ENCODE measurements around the gene CYP4A22.
"Not testable (repeated sequence)": the region's sequence is repeated elsewhere in the genome, so short reads cannot be mapped to it uniquely, and the experiment has no call there.

Gene CYP4A22, protein sequence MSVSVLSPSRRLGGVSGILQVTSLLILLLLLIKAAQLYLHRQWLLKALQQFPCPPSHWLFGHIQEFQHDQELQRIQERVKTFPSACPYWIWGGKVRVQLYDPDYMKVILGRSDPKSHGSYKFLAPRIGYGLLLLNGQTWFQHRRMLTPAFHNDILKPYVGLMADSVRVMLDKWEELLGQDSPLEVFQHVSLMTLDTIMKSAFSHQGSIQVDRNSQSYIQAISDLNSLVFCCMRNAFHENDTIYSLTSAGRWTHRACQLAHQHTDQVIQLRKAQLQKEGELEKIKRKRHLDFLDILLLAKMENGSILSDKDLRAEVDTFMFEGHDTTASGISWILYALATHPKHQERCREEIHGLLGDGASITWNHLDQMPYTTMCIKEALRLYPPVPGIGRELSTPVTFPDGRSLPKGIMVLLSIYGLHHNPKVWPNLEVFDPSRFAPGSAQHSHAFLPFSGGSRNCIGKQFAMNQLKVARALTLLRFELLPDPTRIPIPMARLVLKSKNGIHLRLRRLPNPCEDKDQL

DNA sequence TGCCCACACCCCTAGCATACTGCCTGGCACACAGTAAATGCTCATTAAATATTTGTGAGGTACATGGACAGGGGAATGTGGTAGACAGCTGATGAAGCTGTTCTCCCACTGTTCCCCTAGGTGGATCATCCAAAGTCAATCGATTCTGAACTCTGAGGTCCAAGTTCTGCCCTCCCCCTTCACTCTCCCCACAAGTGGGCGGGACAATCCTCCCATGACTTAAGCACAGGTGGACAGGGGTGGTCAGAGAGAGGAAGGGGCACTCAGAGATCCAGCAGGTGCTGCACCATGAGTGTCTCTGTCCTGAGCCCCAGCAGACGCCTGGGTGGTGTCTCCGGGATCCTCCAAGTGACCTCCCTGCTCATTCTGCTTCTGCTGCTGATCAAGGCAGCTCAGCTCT, at the start of gene CYP4A22:
TSS of gene CYP4A22 (plus strand) at position 244 of the 400 bp plus-strand sequence. CDS start at position 289, 45 bp downstream.
- DNase-seq (ENCODE audit: low read depth in 3 of 3, low spot score in 1 of 3), result no peak

DNA sequence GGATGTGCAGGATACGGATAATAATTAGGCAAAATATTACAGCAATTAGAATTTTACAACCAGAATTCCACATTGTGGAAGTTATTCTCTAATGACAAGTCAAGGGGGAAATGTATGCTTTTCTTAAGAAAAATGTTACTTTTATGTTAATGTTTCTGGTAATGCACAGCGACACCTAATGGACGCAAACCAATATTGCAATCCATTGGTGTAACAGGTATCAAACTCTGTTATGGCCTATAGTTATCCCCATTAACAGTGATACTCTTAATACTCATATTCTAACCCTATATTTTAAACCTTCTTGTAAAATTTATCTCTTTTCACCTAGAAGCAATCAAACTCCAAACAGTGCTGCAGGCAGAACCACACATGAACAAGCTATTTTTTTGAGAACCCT, 47.9 kb upstream of the CYP4A22 start:
- not testable (repeated sequence) for DNase-seq (ENCODE audit: low read depth in 3 of 3, low spot score in 1 of 3)

DNA sequence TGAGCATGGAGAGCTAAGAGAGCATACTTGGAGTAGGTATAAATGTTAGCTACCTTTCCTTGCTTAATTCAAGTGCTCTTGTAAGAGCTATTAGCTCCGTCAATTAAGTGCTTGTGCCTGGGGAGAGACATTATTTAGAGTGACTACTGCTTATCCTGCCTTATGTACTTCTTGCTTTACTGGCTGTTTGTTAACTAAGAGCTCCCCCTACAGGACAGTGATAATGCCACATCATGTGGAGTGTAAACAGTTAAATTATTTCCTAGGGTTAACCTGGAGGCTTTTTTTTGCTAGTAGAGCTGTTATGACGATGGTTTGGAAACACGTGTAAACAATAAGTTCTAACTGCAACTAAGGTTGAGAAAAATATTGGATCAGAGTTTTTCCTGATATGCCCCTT, 45.8 kb upstream of the CYP4A22 start:
- DNase-seq (ENCODE audit: low read depth in 3 of 3, low spot score in 1 of 3), result not testable (repeated sequence)

DNA sequence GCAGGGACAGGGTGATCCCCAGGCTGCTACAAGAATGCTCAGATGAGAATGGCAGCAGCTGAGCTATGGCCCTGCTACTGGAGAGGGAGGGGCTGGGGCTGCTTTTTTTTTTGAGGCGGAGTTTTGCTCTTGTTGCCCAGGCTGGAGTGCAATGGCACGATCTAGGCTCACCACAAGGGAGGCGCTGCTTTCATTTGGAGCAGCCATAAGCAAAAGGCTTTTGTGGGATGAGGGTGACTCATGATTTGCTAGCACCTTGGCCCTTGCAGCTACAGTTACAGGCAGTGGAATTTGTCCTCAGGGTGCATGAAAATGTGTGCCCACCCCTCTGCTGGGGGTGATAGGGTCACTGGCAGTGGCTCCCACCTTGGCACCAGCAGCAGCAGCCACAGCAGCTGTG, 32.4 kb upstream of the CYP4A22 start:
- DNase-seq (ENCODE audit: low read depth in 3 of 3, low spot score in 1 of 3), result no peak

DNA sequence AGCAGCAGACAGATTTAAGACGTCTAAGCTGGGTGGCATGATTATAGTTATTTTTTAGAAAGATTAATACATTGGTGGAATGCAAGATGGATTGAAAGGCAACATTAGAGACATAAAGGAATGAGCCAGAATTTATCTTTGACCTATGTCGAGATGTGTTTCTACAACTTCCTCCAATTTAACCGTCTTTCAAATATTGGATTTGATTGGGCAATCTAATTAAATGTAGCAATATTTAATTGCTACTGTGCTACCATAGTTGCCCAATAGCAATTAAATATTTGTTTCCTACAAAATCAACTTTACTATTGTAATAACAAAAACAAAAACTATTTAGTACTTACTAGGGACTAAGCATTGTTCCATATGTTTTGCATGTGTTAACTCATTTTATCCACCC, 30.4 kb upstream of the CYP4A22 start:
- DNase-seq (ENCODE audit: low read depth in 3 of 3, low spot score in 1 of 3), result no peak

DNA sequence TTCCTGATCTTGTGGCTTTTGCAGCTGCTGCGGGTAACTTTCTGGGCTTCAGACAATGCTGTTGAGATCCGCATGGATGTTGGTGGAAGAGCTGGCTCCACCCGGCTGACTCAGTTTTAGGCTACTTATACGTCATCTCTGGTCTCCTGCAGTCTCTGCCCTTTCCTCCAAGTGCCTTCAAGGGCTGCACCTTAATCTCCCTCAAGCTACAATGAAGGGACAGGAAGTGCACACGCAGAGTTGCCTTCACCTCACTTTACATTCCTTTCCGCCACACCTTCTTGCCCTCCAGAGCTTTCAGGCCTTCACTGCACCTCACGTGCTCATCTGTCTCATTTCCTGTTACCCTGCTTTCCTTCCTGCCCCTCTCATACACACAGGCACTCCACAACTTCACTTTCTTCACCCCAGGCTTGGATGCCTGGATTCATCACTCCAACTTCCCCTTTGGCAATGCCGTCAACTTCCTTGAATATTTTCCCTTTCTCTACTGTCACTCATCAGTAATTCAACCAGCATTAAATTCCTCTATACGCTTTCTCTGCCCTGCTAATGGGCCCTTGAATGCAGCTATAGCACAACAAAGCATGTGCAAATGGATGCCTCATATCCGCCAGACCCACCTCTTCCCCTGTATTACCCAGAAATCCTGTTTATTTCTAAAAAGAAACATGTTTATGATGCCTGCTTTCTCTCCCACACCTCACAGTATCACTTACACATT, 29.2 kb upstream of the CYP4A22 start:
- not testable (repeated sequence) for DNase-seq (ENCODE audit: low read depth in 3 of 3, low spot score in 1 of 3)

DNA sequence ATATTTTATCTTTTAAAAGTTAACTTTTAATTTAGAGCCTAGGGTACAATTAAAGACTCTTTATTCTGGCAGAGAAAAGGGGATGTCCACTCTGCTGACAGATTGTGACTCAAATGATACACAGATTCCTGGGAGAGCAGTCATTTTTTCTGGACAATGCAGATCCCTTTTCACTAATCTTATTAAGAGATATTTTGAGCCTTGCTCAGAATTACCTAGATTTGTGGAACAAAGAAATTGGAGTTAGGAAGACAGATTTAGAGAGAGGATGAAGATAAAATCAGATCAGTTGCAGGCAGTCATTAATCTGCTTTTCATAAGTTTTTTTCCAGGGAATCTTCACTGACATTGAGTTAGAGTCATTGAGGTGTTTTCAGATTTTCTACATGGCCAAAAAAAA, 27.8 kb upstream of the CYP4A22 start:
- not testable (repeated sequence) for DNase-seq (ENCODE audit: low read depth in 3 of 3, low spot score in 1 of 3)

DNA sequence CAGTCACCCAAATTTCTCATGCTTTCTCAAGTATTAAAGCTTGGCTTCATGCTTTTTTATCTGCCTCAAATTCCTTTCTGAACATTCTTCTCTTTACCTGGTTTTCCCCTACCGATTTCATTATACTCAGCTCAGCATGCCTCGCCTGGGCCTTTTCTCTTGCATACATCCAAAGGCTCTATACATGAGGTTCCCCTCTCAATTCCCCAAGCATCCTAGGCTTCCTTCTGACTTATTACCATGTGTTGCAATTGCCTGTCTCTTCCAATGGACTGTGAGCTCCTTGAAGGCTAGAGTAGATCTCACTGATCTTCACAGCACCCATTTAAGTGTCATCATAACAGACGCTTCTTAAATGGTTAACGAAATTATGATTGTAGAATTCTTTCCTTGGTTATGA, 24.1 kb upstream of the CYP4A22 start:
- no peak for DNase-seq (ENCODE audit: low read depth in 3 of 3, low spot score in 1 of 3)

DNA sequence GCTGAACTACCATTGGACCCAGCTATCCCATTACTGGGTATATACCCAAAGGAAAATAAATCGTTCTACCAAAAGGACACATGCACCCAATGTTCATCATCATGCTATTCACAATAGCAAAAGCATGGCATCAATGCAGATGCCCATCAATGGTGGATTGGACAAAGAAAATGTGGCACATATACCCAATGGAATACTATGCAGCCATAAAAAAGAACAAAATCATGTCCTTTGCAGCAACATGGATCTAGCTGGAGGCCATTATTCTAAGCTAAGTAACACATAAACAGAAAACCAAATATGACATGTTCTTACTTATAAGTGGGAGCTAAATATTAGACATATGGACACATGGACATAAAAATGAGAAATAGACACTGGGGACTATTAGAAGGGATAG, 16.2 kb upstream of the CYP4A22 start:
- DNase-seq (ENCODE audit: low read depth in 3 of 3, low spot score in 1 of 3), result not testable (repeated sequence)

DNA sequence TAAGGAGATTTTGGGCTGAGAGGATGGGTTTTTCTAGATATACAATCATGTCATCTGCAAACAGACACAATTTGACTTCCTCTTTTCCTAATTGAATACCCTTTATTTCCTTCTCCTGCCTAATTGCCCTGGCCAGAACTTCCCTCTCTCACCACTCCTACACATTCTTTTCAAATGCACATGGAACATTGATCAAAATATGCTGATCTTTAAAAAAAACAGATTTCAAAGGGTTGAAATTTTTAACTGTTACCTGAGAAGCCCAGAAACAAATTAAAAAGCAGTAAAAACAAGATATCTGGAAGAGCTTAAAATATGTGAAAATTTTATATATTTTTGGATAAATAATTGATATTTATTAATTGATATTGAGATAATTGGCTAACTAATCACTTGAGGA, 12.4 kb upstream of the CYP4A22 start:
- not testable (repeated sequence) for DNase-seq (ENCODE audit: low read depth in 3 of 3, low spot score in 1 of 3)

DNA sequence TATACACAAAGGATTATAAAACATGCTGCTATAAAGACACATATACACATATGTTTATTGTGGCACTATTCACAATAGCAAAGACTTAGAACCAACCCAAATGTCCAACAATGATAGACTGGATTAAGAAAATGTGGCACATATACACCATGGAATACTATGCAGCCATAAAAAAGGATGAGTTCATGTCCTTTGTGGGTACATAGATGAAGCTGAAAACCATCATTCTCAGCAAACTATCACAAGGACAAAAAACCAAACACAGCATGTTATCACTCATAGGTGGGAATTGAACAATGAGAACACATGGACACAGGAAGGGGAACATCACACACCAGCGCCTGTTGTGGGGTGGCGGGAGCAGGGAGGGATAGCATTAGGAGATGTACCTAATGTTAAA, 10.2 kb upstream of the CYP4A22 start:
- not testable (repeated sequence) for DNase-seq (ENCODE audit: low read depth in 3 of 3, low spot score in 1 of 3)

DNA sequence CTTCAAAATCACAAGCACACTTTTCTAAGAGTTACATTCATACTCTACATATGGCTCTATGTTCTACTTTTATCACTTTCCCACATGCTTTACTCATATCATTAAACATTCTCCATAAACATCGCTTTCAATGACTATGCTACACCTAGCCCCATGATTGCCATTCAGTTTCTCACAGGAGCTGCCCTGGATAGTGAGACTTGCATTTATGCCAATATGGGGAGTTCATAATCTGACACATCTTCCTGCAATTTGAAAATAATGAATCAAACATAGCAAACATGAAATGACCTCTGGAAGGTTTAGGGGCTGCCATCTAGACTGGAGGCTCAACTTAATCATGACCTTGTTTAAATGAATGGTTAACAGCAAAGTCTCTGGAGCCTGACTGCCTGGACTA, 9.0 kb upstream of the CYP4A22 start:
- DNase-seq (ENCODE audit: low read depth in 3 of 3, low spot score in 1 of 3), result no peak

DNA sequence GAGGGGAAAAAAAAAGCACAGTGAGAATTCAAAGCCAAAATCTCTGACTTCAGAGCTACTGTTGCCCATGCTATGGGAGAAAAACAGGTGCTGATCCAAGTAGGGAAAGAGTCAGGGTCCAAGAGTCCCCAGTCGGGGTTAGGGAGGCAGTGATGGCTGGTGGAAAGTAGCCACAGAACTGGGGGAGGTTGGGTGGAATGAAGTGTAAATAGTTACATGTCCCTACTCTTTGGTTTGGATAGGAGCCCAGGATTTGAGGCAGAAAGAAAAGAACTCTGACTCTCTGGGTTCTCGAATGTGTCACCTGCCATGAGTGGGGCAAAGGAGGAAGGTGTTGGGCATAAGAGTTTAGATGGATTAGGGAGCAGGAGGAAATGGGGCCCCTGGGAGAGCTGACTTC, 8.4 kb upstream of the CYP4A22 start:
- not testable (repeated sequence) for DNase-seq (ENCODE audit: low read depth in 3 of 3, low spot score in 1 of 3)

DNA sequence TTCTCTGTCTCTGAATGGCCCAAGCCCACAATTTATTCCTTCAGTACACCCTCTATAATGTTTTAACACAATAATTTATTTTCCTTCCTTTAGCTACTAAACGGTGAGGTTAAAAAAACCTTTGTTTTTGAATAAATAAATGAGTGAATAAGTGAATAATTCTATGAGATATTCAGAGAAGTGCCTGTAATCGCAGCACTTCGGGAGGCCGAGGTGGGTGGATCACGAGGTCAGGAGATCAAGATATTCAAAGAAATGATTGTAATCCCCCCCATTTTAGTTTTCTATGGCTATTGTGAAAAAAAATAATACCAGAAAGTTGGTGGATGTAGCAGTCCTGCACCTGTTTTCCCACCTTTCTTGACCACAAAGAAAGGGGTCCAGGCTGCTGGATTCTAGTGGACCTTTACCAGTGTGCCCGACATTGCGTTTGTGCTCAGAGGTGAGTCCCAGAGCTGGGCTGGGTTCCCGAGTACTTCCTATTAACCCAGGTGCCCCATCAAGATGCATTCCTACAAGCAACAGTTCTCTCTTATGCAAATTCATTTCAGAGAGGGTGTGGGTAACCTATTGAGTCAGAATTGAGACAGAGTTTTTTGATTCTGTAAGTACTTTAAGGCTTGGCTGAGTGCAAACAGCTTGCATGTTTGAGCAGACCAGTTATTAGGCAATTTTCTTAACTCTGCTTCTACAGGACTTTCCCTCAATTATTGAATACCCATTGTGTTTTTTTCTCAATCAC, 7.6 kb upstream of the CYP4A22 start:
- DNase-seq (ENCODE audit: low read depth in 3 of 3, low spot score in 1 of 3), result not testable (repeated sequence)

DNA sequence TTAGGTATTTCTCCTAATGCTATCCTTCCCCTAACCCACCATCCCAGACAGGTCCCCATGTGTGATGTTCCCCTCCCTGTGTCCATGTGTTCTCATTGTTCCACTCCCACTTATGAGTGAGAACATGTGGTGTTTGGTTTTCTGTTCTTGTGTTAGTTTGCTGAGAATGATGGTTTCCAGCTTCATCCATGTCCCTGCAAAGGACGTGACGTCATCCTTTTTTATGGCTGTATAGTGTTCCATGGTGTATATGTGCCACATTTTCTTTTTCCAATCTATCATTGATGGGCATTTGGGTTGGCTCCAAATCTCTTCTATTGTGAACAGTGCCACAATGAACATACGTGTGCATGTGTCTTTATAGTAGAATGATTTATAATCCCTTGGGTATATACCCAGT, 4.6 kb upstream of the CYP4A22 start:
- DNase-seq (ENCODE audit: low read depth in 3 of 3, low spot score in 1 of 3), result not testable (repeated sequence)

DNA sequence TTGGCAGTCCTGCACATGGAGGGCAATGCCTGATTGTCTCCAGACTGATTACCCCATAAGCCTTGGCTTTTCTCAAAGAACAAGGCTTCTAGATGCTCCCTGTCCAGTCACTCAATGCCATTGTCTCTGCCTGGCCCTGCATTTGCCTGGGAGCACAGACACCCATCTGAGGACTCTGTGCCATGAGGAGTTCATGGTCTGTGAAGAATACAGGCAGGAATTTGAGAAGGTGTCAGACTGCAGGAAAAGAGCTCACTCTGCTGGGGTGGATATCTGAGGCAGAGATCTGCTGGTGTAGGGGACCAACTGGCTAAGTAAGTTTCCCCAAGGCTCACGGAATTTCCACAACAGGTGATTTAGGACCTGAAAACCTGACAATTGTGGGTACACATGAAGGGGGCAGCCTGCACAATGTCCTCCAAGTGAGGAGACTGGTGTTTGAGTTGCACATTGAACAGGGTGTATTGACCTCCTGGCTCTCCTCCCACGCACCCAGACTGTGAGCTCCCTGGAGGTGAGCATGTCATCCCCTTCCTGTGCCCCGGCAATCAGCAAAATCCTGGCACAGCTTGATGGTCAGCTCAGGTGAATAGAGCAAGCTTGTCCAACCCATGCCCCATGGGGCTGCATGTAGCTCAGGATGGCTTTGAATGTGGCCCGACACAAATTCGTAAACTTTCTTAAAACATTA, 829 bp downstream of the CYP4A22 start:
- DNase-seq (ENCODE audit: low read depth in 3 of 3, low spot score in 1 of 3), result no peak

DNA sequence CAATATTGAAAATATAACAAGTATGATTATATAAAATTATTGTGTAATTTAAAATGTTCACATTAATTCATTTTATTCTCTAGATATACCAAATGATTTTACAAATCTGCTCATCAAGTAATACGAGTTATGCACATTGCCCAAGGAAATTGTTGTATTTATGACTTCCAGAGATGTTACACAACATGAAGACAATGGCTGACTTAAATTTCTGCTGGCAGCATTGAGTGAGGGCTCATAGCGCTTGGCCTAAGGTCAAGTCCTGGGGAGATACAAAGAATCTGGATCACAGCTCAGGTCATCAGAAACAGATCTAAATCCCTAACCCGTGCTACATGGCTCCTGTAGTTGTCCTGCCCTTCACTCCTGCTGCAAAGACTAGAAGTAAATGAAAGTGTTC, 3.1 kb downstream of the CYP4A22 start:
- DNase-seq (ENCODE audit: low read depth in 3 of 3, low spot score in 1 of 3), result not testable (repeated sequence)

DNA sequence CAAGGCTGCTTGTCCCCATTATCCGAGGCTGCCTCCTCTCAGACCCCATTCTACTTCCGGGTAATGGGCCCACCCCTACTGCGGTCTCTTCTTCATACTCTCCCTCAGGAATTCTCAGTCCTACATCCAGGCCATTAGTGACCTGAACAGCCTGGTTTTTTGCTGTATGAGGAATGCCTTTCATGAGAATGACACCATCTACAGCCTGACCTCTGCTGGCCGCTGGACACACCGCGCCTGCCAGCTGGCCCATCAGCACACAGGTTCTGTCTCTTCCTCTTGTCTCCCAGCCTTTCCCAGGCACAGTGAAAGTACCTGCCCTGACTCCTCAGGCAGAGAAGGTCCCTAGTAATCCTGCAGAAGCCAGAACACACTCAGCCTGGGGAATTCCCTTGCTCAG, 6.4 kb downstream of the CYP4A22 start:
- not testable (repeated sequence) for DNase-seq (ENCODE audit: low read depth in 3 of 3, low spot score in 1 of 3)

DNA sequence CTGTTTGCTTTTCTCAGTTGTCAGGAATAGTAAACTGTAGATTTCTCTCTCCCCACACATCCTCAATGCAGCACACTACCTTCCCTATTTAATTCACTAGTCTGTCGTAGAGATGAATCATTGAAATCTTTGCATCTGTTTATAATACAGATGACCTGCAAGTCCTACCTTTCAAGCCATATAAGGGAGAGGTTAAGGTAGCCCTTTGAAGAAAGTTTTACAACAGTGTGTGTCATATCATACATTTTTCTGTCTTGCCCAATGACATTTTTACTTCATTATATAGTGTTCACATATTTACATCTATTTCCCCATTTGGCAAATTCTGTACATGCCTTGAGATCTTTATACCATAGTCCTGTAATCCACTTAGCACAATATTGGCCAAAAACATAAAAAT, 9.3 kb downstream of the CYP4A22 start:
- DNase-seq (ENCODE audit: low read depth in 3 of 3, low spot score in 1 of 3), result not testable (repeated sequence)

DNA sequence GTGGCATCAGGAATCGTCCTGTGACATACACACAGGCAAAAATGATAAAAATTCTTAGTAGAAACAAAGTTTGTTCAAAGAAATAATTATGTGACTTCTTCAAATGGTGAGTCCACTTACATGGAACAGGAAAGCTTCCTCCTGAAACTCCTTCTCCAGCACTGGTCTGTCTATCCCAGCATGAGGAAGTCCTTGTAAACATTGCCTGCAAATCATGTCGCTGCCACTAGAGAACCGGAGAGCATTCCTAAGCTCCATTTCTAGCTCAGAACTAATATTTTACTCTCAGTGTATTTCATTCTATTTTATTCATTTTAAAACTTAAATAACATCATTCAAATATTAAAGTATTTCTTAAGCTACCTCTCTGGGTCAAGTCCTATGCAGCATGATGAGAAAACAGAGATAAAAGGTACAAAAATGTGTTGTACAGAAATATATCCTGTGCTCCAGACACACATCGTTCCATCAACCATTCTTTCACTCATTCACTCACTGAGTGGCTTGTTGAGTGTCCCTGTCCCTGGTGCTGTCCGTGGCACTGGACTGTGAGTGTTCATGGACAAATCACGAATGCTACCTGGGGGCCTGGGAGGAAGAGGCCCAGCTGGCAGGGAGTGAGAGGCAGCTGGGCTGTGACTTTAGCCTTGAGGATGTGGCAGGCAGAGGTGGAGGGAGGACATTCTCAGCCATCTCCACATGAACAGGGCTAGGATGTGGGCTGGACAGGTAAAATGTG, 10.0 kb downstream of the CYP4A22 start:
- no peak for DNase-seq (ENCODE audit: low read depth in 3 of 3, low spot score in 1 of 3)
